ENCODE data around the gene GFRAL. TPM values are rescaled to one million over a fixed set of nuclear protein-coding genes. Genes with fewer than 3 reads are reported as not detected.
A peak's percentile ranks its signal among the peaks of the same experiment; 100 is the strongest.

The GFRAL gene
- total and polyA plus RNA-seq, 2 of the 4 experiments (the other 2 are of a cell fraction): not detected

GRCh38 chr6:55379895-55380294, 52.6 kb downstream of the GFRAL start:
- in situ Hi-C loops (cut with MboI; ENCODE audit: low sequenced_read_pairs): no loop called here
- Histone ChIP-seq H2BK15ac (ENCODE audit: low read depth, low read length) (no peak overlapping the region), H3K4ac (ENCODE audit: low read depth, low read length) (no peak overlapping the region), H3K14ac (replicated peaks; ENCODE audit: low read depth, low read length) (no peak overlapping the region), H2BK5ac (ENCODE audit: low read depth, low read length, poor library complexity, severe bottlenecking) (peak overlapping the region; percentile 50), H3K4me2 (ENCODE audit: low read depth, low read length) (no peak overlapping the region), H3K79me1 (ENCODE audit: low read depth in 1 of 2, low read length in 2 of 2) (no peaks in the 10 kb centered on the region), H3K4me3 (ENCODE audit: insufficient read depth, low read depth, low read length) (no peak overlapping the region), H3K56ac (ENCODE audit: extremely low read depth, insufficient read depth, low read length) (no peak overlapping the region), H3K18ac (ENCODE audit: low read depth, low read length) (no peak overlapping the region), H4K91ac (ENCODE audit: insufficient read depth, low read depth, low read length) (no peak overlapping the region), H3K9ac (ENCODE audit: low read depth, low read length) (no peak overlapping the region), H3K4me1 (ENCODE audit: control insufficient read depth, insufficient read depth, low read length) (no peaks in the 10 kb centered on the region), H4K20me1 (ENCODE audit: insufficient read depth, low read length) (no peaks in the 10 kb centered on the region), H3K36me3 (ENCODE audit: control insufficient read depth, insufficient read depth, low read length) (no peaks in the 10 kb centered on the region), H4K5ac (ENCODE audit: low read depth, low read length) (no peak overlapping the region), H3K27ac (ENCODE audit: insufficient read depth, low read length) (no peak overlapping the region; the same call in 1 of the 2 replicates), H3K9me1 (ENCODE audit: insufficient read depth, low read length) (no peaks in the 10 kb centered on the region), H3K9me3 (ENCODE audit: control insufficient read depth, insufficient read depth, low read length) (no peaks in the 10 kb centered on the region), H4K8ac (ENCODE audit: low read depth in 2 of 2, low read length in 2 of 2) (no peak overlapping the region), H2AFZ (replicated peaks; ENCODE audit: low read length, poor library complexity) (no peak overlapping the region), H2AK5ac (ENCODE audit: low read depth, low read length) (no peak overlapping the region), H3K23ac (ENCODE audit: low read depth, low read length) (no peak overlapping the region), H2BK120ac (ENCODE audit: low read depth, low read length) (no peak overlapping the region), H2BK20ac (ENCODE audit: low read depth, low read length) (no peak overlapping the region), H2AK9ac (replicated peaks; ENCODE audit: low read depth, low read length, poor library complexity) (no peak overlapping the region), H3K27me3 (ENCODE audit: control insufficient read depth, insufficient read depth, low read length) (no peaks in the 10 kb centered on the region)
- CTCF ChIA-PET: no interaction called here
- dilution Hi-C loops (cut with HindIII; ENCODE audit: low sequenced_read_pairs, unreplicated experiment): no loop called here
- no TSS peak for BruUV-seq (replicated peaks)
- DNase-seq (peak; percentile 56), ATAC-seq (ENCODE audit: low read depth) (peak; percentile 49)
- POLR2A ChIA-PET (ENCODE audit: unreplicated experiment): no interaction called here
- TF ChIP-seq POLR2A (IDR thresholded peaks at IDR 0.05; ENCODE audit: low read depth, low read length) (no peak), CEBPB (IDR thresholded peaks at IDR 0.05; ENCODE audit: low read depth, low read length) (peak; percentile 65)
- intact Hi-C loops (cut with micrococcal nuclease): no loop called here
- no CpG with 5 or more reads among the region's 1 CpG for WGBS, 2 experiments (ENCODE audit: extremely low coverage in 2 of 2, insufficient read length in 1 of 2)
